ENCODE data around the gene GULP1. TPM values are rescaled to one million over a fixed set of nuclear protein-coding genes. Genes with fewer than 3 reads are reported as not detected.

GULP1 gene
- total and polyA plus RNA-seq, 2 experiments from 2014 or later: 94.6 to 181 TPM

DNA sequence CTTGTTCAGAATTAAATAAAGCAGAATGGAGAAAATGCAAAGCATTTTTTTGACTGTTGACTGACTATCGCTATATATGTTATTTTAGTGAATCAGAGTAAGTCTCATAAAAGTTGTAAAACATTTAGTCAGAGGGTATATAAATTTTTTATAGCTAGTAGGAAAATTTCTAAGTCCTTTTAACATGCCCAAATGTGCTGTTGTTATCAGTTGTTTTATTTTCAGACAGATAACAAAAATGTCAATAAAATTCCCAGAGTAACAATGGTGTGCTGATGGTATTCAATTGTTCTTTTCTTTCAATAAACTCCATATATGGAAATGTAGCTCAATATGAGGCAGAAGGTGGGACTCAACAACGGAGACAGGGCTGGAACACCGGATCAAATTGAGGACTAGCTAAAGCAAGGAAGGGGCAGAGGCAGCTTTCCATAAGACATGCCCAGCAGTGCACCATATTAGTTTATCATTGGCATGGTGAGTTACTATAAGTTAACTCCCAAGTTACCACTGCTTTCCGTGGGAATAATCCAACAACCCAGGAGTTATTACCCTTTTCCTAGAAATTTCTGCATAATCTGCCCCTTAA, 26.6 kb downstream of the GULP1 start:
- Histone ChIP-seq H2AFZ (no peak overlapping the region), H4K20me1 (replicated peaks; ENCODE audit: insufficient read depth) (peaks cover 11% of the 10 kb centered on the region; the same call in 1 of the 2 replicates), H3K4me2 (peak overlapping the region; percentile 1; the same call in 1 of the 2 replicates), H3K27ac (ENCODE audit: low read depth) (no peak overlapping the region), H3K4me3 (no peak overlapping the region), H3K27me3 (ENCODE audit: insufficient read depth) (no peaks in the 10 kb centered on the region), H3K9me2 (ENCODE audit: insufficient read depth) (no peaks in the 10 kb centered on the region), H3K79me2 (replicated peaks; ENCODE audit: insufficient read depth) (peaks cover 100% of the 10 kb centered on the region), H3K36me3 (ENCODE audit: insufficient read depth) (no peaks in the 10 kb centered on the region), H3K4me1 (ENCODE audit: insufficient read depth) (peaks cover 96% of the 10 kb centered on the region), H3F3A (replicated peaks; ENCODE audit: low read depth) (no peaks in the 10 kb centered on the region)
- Mint-ChIP-seq H3K27ac (0 out of 2 replicates have a peak overlapping the region, but pooled peaks have one; percentile 32), H3K4me1 (peaks cover 70% of the 10 kb centered on the region), H3K4me3 (no peak overlapping the region), H3K9me3 (peaks cover 5% of the 10 kb centered on the region), H3K27me3 (ENCODE audit: insufficient read depth, low read depth, poor library complexity) (peaks cover 5% of the 10 kb centered on the region), H3K36me3 (ENCODE audit: low read depth) (peaks cover 10% of the 10 kb centered on the region)
- ATAC-seq (no peak), DNase-seq (ENCODE audit: low spot score) (no peak)
- no peak for TF ChIP-seq NANOG (IDR thresholded peaks at IDR 0.05; ENCODE audit: borderline replicate concordance)
- TF ChIP-seq EZH2 (IDR thresholded peaks at IDR 0.05; ENCODE audit: low read depth, unreplicated experiment): no peak
- no peak for TF ChIP-seq ZNF331 (CRISPR knock-in tag; IDR thresholded peaks at IDR 0.05; ENCODE audit: low read depth)
- no peak for TF ChIP-seq EZH2phosphoT487 (IDR thresholded peaks at IDR 0.05; ENCODE audit: unreplicated experiment)
- TF ChIP-seq, protein P1, sequence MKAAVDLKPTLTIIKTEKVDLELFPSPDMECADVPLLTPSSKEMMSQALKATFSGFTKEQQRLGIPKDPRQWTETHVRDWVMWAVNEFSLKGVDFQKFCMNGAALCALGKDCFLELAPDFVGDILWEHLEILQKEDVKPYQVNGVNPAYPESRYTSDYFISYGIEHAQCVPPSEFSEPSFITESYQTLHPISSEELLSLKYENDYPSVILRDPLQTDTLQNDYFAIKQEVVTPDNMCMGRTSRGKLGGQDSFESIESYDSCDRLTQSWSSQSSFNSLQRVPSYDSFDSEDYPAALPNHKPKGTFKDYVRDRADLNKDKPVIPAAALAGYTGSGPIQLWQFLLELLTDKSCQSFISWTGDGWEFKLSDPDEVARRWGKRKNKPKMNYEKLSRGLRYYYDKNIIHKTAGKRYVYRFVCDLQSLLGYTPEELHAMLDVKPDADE (IDR thresholded peaks at IDR 0.05): no peak
- no peak for TF ChIP-seq JUNB (IDR thresholded peaks at IDR 0.05; ENCODE audit: unreplicated experiment)
- no peak for TF ChIP-seq POLR2AphosphoS5 (IDR thresholded peaks at IDR 0.05; ENCODE audit: low read depth)
- no peak for TF ChIP-seq ZNF114 (CRISPR knock-in tag; IDR thresholded peaks at IDR 0.05)
- TF ChIP-seq STAT1 (IDR thresholded peaks at IDR 0.05; ENCODE audit: unreplicated experiment): no peak
- TF ChIP-seq CREB1 (CRISPR knock-in tag; IDR thresholded peaks at IDR 0.05; ENCODE audit: low read depth): no peak
- TF ChIP-seq, protein P2, sequence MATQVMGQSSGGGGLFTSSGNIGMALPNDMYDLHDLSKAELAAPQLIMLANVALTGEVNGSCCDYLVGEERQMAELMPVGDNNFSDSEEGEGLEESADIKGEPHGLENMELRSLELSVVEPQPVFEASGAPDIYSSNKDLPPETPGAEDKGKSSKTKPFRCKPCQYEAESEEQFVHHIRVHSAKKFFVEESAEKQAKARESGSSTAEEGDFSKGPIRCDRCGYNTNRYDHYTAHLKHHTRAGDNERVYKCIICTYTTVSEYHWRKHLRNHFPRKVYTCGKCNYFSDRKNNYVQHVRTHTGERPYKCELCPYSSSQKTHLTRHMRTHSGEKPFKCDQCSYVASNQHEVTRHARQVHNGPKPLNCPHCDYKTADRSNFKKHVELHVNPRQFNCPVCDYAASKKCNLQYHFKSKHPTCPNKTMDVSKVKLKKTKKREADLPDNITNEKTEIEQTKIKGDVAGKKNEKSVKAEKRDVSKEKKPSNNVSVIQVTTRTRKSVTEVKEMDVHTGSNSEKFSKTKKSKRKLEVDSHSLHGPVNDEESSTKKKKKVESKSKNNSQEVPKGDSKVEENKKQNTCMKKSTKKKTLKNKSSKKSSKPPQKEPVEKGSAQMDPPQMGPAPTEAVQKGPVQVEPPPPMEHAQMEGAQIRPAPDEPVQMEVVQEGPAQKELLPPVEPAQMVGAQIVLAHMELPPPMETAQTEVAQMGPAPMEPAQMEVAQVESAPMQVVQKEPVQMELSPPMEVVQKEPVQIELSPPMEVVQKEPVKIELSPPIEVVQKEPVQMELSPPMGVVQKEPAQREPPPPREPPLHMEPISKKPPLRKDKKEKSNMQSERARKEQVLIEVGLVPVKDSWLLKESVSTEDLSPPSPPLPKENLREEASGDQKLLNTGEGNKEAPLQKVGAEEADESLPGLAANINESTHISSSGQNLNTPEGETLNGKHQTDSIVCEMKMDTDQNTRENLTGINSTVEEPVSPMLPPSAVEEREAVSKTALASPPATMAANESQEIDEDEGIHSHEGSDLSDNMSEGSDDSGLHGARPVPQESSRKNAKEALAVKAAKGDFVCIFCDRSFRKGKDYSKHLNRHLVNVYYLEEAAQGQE (IDR thresholded peaks at IDR 0.05; ENCODE audit: unreplicated experiment): no peak
- TF ChIP-seq, protein P3, sequence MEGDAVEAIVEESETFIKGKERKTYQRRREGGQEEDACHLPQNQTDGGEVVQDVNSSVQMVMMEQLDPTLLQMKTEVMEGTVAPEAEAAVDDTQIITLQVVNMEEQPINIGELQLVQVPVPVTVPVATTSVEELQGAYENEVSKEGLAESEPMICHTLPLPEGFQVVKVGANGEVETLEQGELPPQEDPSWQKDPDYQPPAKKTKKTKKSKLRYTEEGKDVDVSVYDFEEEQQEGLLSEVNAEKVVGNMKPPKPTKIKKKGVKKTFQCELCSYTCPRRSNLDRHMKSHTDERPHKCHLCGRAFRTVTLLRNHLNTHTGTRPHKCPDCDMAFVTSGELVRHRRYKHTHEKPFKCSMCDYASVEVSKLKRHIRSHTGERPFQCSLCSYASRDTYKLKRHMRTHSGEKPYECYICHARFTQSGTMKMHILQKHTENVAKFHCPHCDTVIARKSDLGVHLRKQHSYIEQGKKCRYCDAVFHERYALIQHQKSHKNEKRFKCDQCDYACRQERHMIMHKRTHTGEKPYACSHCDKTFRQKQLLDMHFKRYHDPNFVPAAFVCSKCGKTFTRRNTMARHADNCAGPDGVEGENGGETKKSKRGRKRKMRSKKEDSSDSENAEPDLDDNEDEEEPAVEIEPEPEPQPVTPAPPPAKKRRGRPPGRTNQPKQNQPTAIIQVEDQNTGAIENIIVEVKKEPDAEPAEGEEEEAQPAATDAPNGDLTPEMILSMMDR (conservative IDR thresholded peaks at IDR 0.05; ENCODE audit: low read depth in 2 of 2): no peak
- no peak for TF ChIP-seq ZNF462 (CRISPR knock-in tag; IDR thresholded peaks at IDR 0.05)

All from GM23338 (cell line).